Osteocyte (in vitro differentiated cells): Measurements from ENCODE around the gene FMNL2. TPM values are rescaled to one million over a fixed set of nuclear protein-coding genes. Genes with fewer than 3 reads are reported as not detected.

Source experiments
- DNase-seq: peaks from one replicate; pipeline ENCODE4 v3.0.0; 2021; ENCODE audit warnings: mixed read lengths; ENCODE audit not compliant: unreplicated experiment; ENCODE audit errors: extremely low spot score
- H3K27ac Mint-ChIP-seq: one replicate; pipeline ENCODE4 v1.8.0; 2021; ENCODE audit warnings: mild to moderate bottlenecking, mixed read lengths; ENCODE audit not compliant: unreplicated experiment
- H3K27me3 Mint-ChIP-seq: one replicate; pipeline ENCODE4 v1.8.0; 2021; ENCODE audit warnings: mixed read lengths; ENCODE audit not compliant: unreplicated experiment
- H3K36me3 Mint-ChIP-seq: one replicate; pipeline ENCODE4 v1.8.0; 2021; ENCODE audit warnings: mixed read lengths; ENCODE audit not compliant: unreplicated experiment
- H3K4me1 Mint-ChIP-seq: one replicate; pipeline ENCODE4 v1.8.0; 2021; ENCODE audit warnings: mixed read lengths; ENCODE audit not compliant: unreplicated experiment
- H3K4me3 Mint-ChIP-seq: one replicate; pipeline ENCODE4 v1.8.0; 2021; ENCODE audit warnings: mild to moderate bottlenecking, moderate library complexity, mixed read lengths; ENCODE audit not compliant: unreplicated experiment
- H3K9me3 Mint-ChIP-seq: one replicate; pipeline ENCODE4 v1.8.0; 2021; ENCODE audit warnings: mixed read lengths; ENCODE audit not compliant: unreplicated experiment
- total RNA-seq: library from RNA; stranded (reverse); gene quantifications from 2 replicates; pipeline ENCODE4 v1.2.1, GENCODE V29; 2021
- TF ChIP-seq, protein P1 (sequence below): fragments of 200-600 bp; sonication (generic); IDR thresholded peaks from 2 replicates; pipeline ENCODE4 v1.5.0; 2021; ENCODE audit warnings: antibody characterized with exemption, mild to moderate bottlenecking, moderate library complexity

Gene FMNL2
- total RNA-seq, 1 donor from 2014 or later: 45.3 TPM

DNA sequence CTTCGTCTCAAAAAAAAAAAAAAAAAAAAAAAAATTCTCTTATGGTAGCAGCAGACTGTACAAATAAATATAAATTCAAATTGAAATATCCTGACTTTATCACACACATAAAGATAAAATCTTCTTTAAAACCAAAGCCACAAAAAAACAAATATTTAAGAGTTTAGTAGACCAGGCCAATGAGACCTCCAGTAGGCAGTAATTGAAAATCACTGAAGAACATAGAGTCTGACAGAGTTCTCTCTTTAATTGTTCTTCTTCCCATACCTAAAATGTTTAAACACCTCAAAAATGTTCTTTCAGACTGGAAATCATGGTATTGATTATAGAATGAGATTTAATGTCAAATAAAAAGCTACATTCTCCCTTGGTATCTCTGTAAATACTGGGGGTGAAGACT is 361.5 kb downstream of the FMNL2 start:
- Mint-ChIP-seq H3K27ac (peak overlapping the region; percentile 41), H3K4me3 (no peak overlapping the region), H3K27me3 (no peaks in the 10 kb centered on the region), H3K9me3 (peaks cover 5% of the 10 kb centered on the region), H3K4me1 (peaks cover 35% of the 10 kb centered on the region), H3K36me3 (peaks cover under 1% of the 10 kb centered on the region)
- no peak for DNase-seq
- TF ChIP-seq, protein P1, sequence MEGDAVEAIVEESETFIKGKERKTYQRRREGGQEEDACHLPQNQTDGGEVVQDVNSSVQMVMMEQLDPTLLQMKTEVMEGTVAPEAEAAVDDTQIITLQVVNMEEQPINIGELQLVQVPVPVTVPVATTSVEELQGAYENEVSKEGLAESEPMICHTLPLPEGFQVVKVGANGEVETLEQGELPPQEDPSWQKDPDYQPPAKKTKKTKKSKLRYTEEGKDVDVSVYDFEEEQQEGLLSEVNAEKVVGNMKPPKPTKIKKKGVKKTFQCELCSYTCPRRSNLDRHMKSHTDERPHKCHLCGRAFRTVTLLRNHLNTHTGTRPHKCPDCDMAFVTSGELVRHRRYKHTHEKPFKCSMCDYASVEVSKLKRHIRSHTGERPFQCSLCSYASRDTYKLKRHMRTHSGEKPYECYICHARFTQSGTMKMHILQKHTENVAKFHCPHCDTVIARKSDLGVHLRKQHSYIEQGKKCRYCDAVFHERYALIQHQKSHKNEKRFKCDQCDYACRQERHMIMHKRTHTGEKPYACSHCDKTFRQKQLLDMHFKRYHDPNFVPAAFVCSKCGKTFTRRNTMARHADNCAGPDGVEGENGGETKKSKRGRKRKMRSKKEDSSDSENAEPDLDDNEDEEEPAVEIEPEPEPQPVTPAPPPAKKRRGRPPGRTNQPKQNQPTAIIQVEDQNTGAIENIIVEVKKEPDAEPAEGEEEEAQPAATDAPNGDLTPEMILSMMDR: no peak

Other genes with a start within 250 kb of the FMNL2 start
- 3.4 and 3.6 TPM in 2 replicates for gene CACNB4, start 236.1 kb upstream of the FMNL2 start, total RNA-seq
- gene STAM2, start 159.4 kb upstream of the FMNL2 start, total RNA-seq: 40.4 and 43.0 TPM in 2 replicates